Type B pancreatic cell (in vitro differentiated cells): ENCODE data around the gene SLC4A3. TPM values are rescaled to one million over a fixed set of nuclear protein-coding genes. Genes with fewer than 3 reads are reported as not detected.

Experiments used
- DNase-seq: peaks from one replicate; pipeline ENCODE4 v3.0.0; 2021; ENCODE audit warnings: mixed read lengths; ENCODE audit not compliant: unreplicated experiment; ENCODE audit errors: extremely low spot score
- H3K27ac Mint-ChIP-seq: 2 replicates; pipeline ENCODE4 v1.8.0; 2021; ENCODE audit warnings: mild to moderate bottlenecking, mixed read lengths
- H3K27me3 Mint-ChIP-seq: 2 replicates; pipeline ENCODE4 v1.8.0; 2021; ENCODE audit warnings: mixed read lengths
- H3K36me3 Mint-ChIP-seq: 2 replicates; pipeline ENCODE4 v1.8.0; 2021; ENCODE audit warnings: mixed read lengths
- H3K4me1 Mint-ChIP-seq: one replicate; pipeline ENCODE4 v1.8.0; 2021; ENCODE audit warnings: mixed read lengths; ENCODE audit not compliant: unreplicated experiment
- H3K4me3 Mint-ChIP-seq: 2 replicates; pipeline ENCODE4 v1.8.0; 2021; ENCODE audit warnings: mild to moderate bottlenecking, mixed read lengths
- H3K9me3 Mint-ChIP-seq: 2 replicates; pipeline ENCODE4 v1.8.0; 2021; ENCODE audit warnings: mixed read lengths
- total RNA-seq: library from RNA; stranded (reverse); gene quantifications from 2 replicates; pipeline ENCODE4 v1.2.1, GENCODE V29; 2021; ENCODE audit warnings: low replicate concordance
- TF ChIP-seq, protein P1 (sequence below): fragments of 200-600 bp; sonication (generic); conservative IDR thresholded peaks from 2 replicates; pipeline ENCODE4 v1.5.0; 2021; ENCODE audit warnings: antibody characterized with exemption, mild to moderate bottlenecking

The SLC4A3 gene
- total RNA-seq, 1 donor from 2014 or later = 15.8 TPM

DNA sequence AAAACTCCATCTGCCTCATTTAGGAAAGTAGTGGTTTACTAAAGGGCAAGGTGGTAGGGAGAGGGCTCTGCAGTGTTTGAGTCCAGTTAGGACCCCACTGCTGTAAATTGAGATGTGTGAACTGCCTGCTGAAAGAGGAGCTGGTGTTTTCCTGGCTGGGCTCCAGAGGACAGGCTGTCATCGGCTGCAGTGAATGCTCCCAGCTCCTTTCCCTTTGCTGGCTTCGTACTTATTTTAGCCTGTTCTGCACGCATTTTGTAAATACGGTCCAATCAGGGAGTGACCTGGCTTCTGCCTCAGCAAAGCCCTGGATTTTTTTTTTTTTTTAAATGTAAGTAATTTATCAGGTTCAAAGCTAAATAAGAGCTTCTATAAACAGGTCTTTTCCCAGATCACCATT, 37.5 kb downstream of the SLC4A3 start:
- TF ChIP-seq, protein P1, sequence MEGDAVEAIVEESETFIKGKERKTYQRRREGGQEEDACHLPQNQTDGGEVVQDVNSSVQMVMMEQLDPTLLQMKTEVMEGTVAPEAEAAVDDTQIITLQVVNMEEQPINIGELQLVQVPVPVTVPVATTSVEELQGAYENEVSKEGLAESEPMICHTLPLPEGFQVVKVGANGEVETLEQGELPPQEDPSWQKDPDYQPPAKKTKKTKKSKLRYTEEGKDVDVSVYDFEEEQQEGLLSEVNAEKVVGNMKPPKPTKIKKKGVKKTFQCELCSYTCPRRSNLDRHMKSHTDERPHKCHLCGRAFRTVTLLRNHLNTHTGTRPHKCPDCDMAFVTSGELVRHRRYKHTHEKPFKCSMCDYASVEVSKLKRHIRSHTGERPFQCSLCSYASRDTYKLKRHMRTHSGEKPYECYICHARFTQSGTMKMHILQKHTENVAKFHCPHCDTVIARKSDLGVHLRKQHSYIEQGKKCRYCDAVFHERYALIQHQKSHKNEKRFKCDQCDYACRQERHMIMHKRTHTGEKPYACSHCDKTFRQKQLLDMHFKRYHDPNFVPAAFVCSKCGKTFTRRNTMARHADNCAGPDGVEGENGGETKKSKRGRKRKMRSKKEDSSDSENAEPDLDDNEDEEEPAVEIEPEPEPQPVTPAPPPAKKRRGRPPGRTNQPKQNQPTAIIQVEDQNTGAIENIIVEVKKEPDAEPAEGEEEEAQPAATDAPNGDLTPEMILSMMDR = no peak
- Mint-ChIP-seq H3K27me3 (peaks cover 7% of the 10 kb centered on the region), H3K36me3 (peaks cover 4% of the 10 kb centered on the region), H3K4me3 (no peak overlapping the region), H3K9me3 (peaks cover 23% of the 10 kb centered on the region), H3K27ac (no peak overlapping the region), H3K4me1 (peaks cover 5% of the 10 kb centered on the region)
- DNase-seq = no peak

GRCh38 chr2:219665926-219666325, 38.5 kb downstream of the SLC4A3 start:
- Mint-ChIP-seq H3K9me3 (peaks cover 15% of the 10 kb centered on the region), H3K4me1 (peaks cover 5% of the 10 kb centered on the region), H3K4me3 (no peak overlapping the region), H3K36me3 (peaks cover 4% of the 10 kb centered on the region), H3K27me3 (peaks cover 12% of the 10 kb centered on the region), H3K27ac (no peak overlapping the region)
- no peak for DNase-seq
- TF ChIP-seq, protein P1 = no peak

DNA sequence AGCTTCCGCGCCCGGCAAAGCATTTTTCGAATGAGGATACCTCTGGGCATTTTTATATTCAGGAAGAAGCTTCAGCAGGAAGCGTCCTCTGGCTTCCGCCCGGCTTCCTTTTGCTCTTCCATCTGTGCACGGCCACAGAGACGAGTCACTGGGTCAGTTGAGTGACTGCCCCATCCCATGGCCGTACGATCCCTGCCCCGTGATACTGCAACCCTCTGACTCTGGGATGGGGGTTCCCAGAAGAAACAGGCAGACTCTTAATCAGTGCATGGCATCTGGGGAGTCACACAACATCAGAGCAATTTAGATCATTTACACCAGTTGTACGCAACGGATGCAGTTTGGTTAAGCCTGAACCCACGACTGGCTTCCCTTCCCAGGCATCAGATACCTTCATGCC, 40.9 kb downstream of the SLC4A3 start:
- peaks cover 20% of the 10 kb centered on the region for H3K27me3 Mint-ChIP-seq
- H3K4me1 Mint-ChIP-seq = no peaks in the 10 kb centered on the region
- H3K27ac Mint-ChIP-seq = no peak overlapping the region
- no peaks in the 10 kb centered on the region for H3K36me3 Mint-ChIP-seq
- DNase-seq = no peak
- TF ChIP-seq, protein P1 = no peak
- H3K4me3 Mint-ChIP-seq = no peak overlapping the region
- H3K9me3 Mint-ChIP-seq = no peaks in the 10 kb centered on the region

DNA sequence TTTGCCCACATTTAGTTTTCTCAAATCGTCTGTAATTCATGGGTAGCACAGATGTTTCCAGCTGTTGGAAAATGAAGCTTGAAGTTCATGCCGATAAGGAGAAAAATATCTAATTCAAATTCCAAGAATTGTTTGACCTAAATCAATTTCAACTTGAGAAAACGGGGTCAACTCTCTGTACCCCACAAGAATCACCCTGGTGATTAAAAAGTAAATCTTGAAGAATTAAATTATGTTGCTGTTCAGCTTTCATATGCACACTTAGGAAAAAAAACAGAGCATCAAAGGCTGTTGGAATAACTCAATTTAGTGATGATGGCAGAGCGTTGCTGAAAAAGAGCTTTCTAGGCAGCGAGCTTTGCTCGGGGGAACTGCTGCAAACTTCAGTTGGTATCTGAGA, 43.0 kb downstream of the SLC4A3 start:
- Mint-ChIP-seq H3K4me3 (no peak overlapping the region), H3K36me3 (no peaks in the 10 kb centered on the region), H3K27ac (no peak overlapping the region), H3K27me3 (peaks cover 26% of the 10 kb centered on the region), H3K4me1 (no peaks in the 10 kb centered on the region), H3K9me3 (no peaks in the 10 kb centered on the region)
- TF ChIP-seq, protein P1 = no peak
- no peak for DNase-seq

- Mint-ChIP-seq H3K27me3 (peaks cover 31% of the 10 kb centered on the region), H3K4me1 (no peaks in the 10 kb centered on the region), H3K9me3 (no peaks in the 10 kb centered on the region), H3K36me3 (no peaks in the 10 kb centered on the region), H3K4me3 (no peak overlapping the region), H3K27ac (no peak overlapping the region)
- peak; percentile 8 for DNase-seq
- TF ChIP-seq, protein P1 = no peak
Measured at GRCh38 chr2:219671279-219671678, 43.8 kb downstream of the SLC4A3 start.

GRCh38 chr2:219672406-219672805, 45.0 kb downstream of the SLC4A3 start:
- DNase-seq = peak; percentile 49
- TF ChIP-seq, protein P1 = no peak
- H3K27ac Mint-ChIP-seq = no peak overlapping the region

More at GRCh38 chr2:219672406-219672805, 45.0 kb downstream of the SLC4A3 start:
- no peak overlapping the region for H3K4me3 Mint-ChIP-seq
- no peaks in the 10 kb centered on the region for H3K9me3 Mint-ChIP-seq
- peaks cover 34% of the 10 kb centered on the region for H3K27me3 Mint-ChIP-seq
- no peaks in the 10 kb centered on the region for H3K4me1 Mint-ChIP-seq
- no peaks in the 10 kb centered on the region for H3K36me3 Mint-ChIP-seq
